Measurements from ENCODE around the gene BATF3. TPM values are rescaled to one million over a fixed set of nuclear protein-coding genes. Genes with fewer than 3 reads are reported as not detected.

BATF3 gene
- total RNA-seq, 1 experiment from 2014 or later, result 2.1 TPM

DNA sequence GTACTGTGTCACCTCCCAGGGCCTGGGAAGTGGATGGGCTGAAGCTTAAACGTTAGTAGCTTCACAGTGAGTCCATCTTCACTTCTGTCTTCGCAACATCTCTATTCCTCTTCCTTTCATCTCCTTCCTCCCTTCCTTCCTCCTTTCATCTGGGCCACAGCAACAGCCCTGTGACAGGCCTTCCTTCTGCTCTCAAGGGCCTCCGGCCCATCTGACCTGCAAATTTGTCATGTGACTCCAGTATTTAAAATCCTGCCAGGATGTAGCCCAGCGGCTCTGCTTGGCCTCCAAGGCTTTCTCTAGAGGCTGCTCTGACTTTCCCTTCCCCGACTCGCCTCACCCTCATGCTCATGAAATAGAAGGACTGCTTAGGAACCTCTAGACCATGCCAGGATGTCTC is 10.9 kb upstream of the BATF3 start:
- no CpG with 5 or more reads among the region's 6 CpGs for WGBS (ENCODE audit: extremely low coverage, insufficient read length, low lambda C conversion rate)
- H3K79me2 ChIP-seq (ENCODE audit: insufficient read depth, low read length), result no peaks in the 10 kb centered on the region
- TF ChIP-seq, protein P1, sequence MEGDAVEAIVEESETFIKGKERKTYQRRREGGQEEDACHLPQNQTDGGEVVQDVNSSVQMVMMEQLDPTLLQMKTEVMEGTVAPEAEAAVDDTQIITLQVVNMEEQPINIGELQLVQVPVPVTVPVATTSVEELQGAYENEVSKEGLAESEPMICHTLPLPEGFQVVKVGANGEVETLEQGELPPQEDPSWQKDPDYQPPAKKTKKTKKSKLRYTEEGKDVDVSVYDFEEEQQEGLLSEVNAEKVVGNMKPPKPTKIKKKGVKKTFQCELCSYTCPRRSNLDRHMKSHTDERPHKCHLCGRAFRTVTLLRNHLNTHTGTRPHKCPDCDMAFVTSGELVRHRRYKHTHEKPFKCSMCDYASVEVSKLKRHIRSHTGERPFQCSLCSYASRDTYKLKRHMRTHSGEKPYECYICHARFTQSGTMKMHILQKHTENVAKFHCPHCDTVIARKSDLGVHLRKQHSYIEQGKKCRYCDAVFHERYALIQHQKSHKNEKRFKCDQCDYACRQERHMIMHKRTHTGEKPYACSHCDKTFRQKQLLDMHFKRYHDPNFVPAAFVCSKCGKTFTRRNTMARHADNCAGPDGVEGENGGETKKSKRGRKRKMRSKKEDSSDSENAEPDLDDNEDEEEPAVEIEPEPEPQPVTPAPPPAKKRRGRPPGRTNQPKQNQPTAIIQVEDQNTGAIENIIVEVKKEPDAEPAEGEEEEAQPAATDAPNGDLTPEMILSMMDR (conservative IDR thresholded peaks at IDR 0.05), result no peak

More for the DNA sequence above, 10.9 kb upstream of the BATF3 start:
- Histone ChIP-seq H3K23ac (ENCODE audit: insufficient read length, low read depth, low read length) (no peak overlapping the region), H3T11ph (ENCODE audit: low read length) (no peak overlapping the region), H3K14ac (ENCODE audit: insufficient read depth, low read length) (no peak overlapping the region), H3K23me2 (ENCODE audit: insufficient read length, low read depth, low read length, poor library complexity, severe bottlenecking) (no peaks in the 10 kb centered on the region), H4K20me1 (ENCODE audit: control insufficient read depth, insufficient read depth, insufficient read length) (no peaks in the 10 kb centered on the region), H3K27me3 (ENCODE audit: insufficient read depth, low read length) (no peaks in the 10 kb centered on the region), H3K9me3 (ENCODE audit: control insufficient read depth, low read depth, low read length) (no peaks in the 10 kb centered on the region), H3K27ac (ENCODE audit: insufficient read length, low read depth, low read length) (no peak overlapping the region), H2BK120ac (ENCODE audit: low read depth, low read length, poor library complexity, severe bottlenecking) (no peak overlapping the region), H2BK20ac (ENCODE audit: low read depth, low read length, poor library complexity, severe bottlenecking) (no peak overlapping the region), H3K79me1 (ENCODE audit: insufficient read depth, low read depth, low read length, poor library complexity, severe bottlenecking) (no peaks in the 10 kb centered on the region), H3K56ac (ENCODE audit: insufficient read length, low read depth, low read length) (no peak overlapping the region), H3K4me1 (ENCODE audit: insufficient read depth, low read length) (no peaks in the 10 kb centered on the region), H3K9ac (ENCODE audit: extremely low read depth, insufficient read length, low read length) (no peak overlapping the region), H3K4ac (ENCODE audit: low read depth, low read length) (no peak overlapping the region), H2AFZ (ENCODE audit: low read length) (no peak overlapping the region), H2BK15ac (ENCODE audit: low read depth, low read length) (no peak overlapping the region), H2AK5ac (ENCODE audit: insufficient read length, low read length) (no peak overlapping the region), H4K91ac (ENCODE audit: insufficient read length, low read depth, low read length) (no peak overlapping the region), H3K4me2 (ENCODE audit: insufficient read depth, insufficient read length, low read length) (no peak overlapping the region), H2BK5ac (ENCODE audit: insufficient read length, low read length) (no peak overlapping the region), H4K8ac (replicated peaks; ENCODE audit: insufficient read length, low read depth, low read length) (no peak overlapping the region), H3K18ac (ENCODE audit: insufficient read length, low read depth, low read length) (no peak overlapping the region), H2BK12ac (ENCODE audit: insufficient read length, low read depth, low read length) (no peak overlapping the region), H4K5ac (ENCODE audit: insufficient read length, low read depth, low read length) (no peak overlapping the region)
- Mint-ChIP-seq H3K4me1 (peaks cover 3 to 4% of the 10 kb centered on the region in 2 experiments; a peak in 2 of 4 replicates), H3K36me3 (ENCODE audit: insufficient read depth in 1 of 3, low read depth in 3 of 3) (no peaks in the 10 kb centered on the region), H3K27me3 (ENCODE audit: low read depth) (peaks cover 2% of the 10 kb centered on the region; the same call in 1 of the 2 replicates), H3K27ac (no peak overlapping the region; a peak in 1 of 7 replicates), H3K9me3 (peaks cover 0 to 3% of the 10 kb centered on the region in 2 experiments; a peak in 2 of 5 replicates), H3K4me3 (no peak overlapping the region)
- DNase-seq, result no peak
